ENCODE measurements around the gene CTAG1A.
"Not testable (repeated sequence)": the region's sequence is repeated elsewhere in the genome, so short reads cannot be mapped to it uniquely, and the experiment has no call there.

CTAG1A gene

GRCh38 chrX:154605566-154605965 lies 20.6 kb downstream of the CTAG1A start:
- no peak for DNase-seq (ENCODE audit: extremely low read depth, low read depth)
- TF ChIP-seq CTCF (IDR thresholded peaks at IDR 0.05; ENCODE audit: low read depth, low read length) = no peak

GRCh38 chrX:154607370-154607769 lies 22.4 kb downstream of the CTAG1A start:
- TF ChIP-seq CTCF (IDR thresholded peaks at IDR 0.05; ENCODE audit: low read depth, low read length) = no peak
- DNase-seq (ENCODE audit: extremely low read depth, low read depth) = no peak

- DNase-seq (ENCODE audit: extremely low read depth, low read depth) = not testable (repeated sequence)
Measured at GRCh38 chrX:154607976-154608375, 23.0 kb downstream of the CTAG1A start.

GRCh38 chrX:154608823-154609222 lies 23.9 kb downstream of the CTAG1A start:
- DNase-seq (ENCODE audit: extremely low read depth, low read depth) = not testable (repeated sequence)

GRCh38 chrX:154611146-154611545 lies 26.2 kb downstream of the CTAG1A start:
- not testable (repeated sequence) for DNase-seq (ENCODE audit: extremely low read depth, low read depth)

GRCh38 chrX:154613586-154613985 lies 28.7 kb downstream of the CTAG1A start:
- not testable (repeated sequence) for DNase-seq (ENCODE audit: extremely low read depth, low read depth)

GRCh38 chrX:154619182-154619581 lies 34.2 kb downstream of the CTAG1A start, which contains the start of gene CTAG1B:
CTAG1B (minus strand) TSS chrX:154619282; CDS start chrX:154619218, 64 bp downstream.
- DNase-seq (ENCODE audit: extremely low read depth, low read depth) = not testable (repeated sequence)

GRCh38 chrX:154620767-154621414 lies 36.0 kb downstream of the CTAG1A start:
- DNase-seq (ENCODE audit: extremely low read depth, low read depth) = not testable (repeated sequence)

- DNase-seq (ENCODE audit: extremely low read depth, low read depth) = not testable (repeated sequence)
Measured at GRCh38 chrX:154628960-154629359, 44.0 kb downstream of the CTAG1A start.

- DNase-seq (ENCODE audit: extremely low read depth, low read depth) = not testable (repeated sequence)
Measured at GRCh38 chrX:154630949-154631348, 46.0 kb downstream of the CTAG1A start.

- DNase-seq (ENCODE audit: extremely low read depth, low read depth) = not testable (repeated sequence)
Measured at GRCh38 chrX:154633661-154634060, 48.7 kb downstream of the CTAG1A start.

All from AG09319 (cell line).